HG03066 (cell line): Measurements from ENCODE around the gene EWSR1.
"Not testable (repeated sequence)": the region's sequence is repeated elsewhere in the genome, so short reads cannot be mapped to it uniquely, and the experiment has no call there.

Source experiments
- ATAC-seq: cut with Tn5 transposase; IDR thresholded peaks from one replicate; pipeline ENCODE4 v1.9.1; 2021; ENCODE audit warnings: low read depth; ENCODE audit not compliant: unreplicated experiment

Gene EWSR1

GRCh38 chr22:29334696-29335344, 66.8 kb downstream of the EWSR1 start:
- no peak for ATAC-seq

- no peak for ATAC-seq
These were observed 67.6 kb downstream of the EWSR1 start for GRCh38 chr22:29335656-29336055.

GRCh38 chr22:29336751-29337490, 68.9 kb downstream of the EWSR1 start:
- no peak for ATAC-seq

GRCh38 chr22:29337631-29338284, 69.7 kb downstream of the EWSR1 start:
- ATAC-seq, result no peak

GRCh38 chr22:29338398-29338797, 70.3 kb downstream of the EWSR1 start:
- ATAC-seq, result no peak

- no peak for ATAC-seq
These were observed 71.5 kb downstream of the EWSR1 start for GRCh38 chr22:29339381-29340235.

- ATAC-seq, result no peak
These were observed 72.5 kb downstream of the EWSR1 start for GRCh38 chr22:29340566-29340965.

GRCh38 chr22:29341056-29341848, 73.2 kb downstream of the EWSR1 start:
- ATAC-seq, result no peak

- ATAC-seq, result no peak
These were observed 73.7 kb downstream of the EWSR1 start for GRCh38 chr22:29341849-29342127.

GRCh38 chr22:29342177-29342576, 74.1 kb downstream of the EWSR1 start:
- ATAC-seq, result no peak

GRCh38 chr22:29342577-29343312, 74.7 kb downstream of the EWSR1 start:
- no peak for ATAC-seq

GRCh38 chr22:29343313-29343805, 75.3 kb downstream of the EWSR1 start:
- ATAC-seq, result no peak

GRCh38 chr22:29344137-29344536, 76.1 kb downstream of the EWSR1 start:
- ATAC-seq, result no peak

- not testable (repeated sequence) for ATAC-seq
These were observed 76.8 kb downstream of the EWSR1 start for GRCh38 chr22:29344889-29345288.

- ATAC-seq, result no peak
These were observed 77.9 kb downstream of the EWSR1 start for GRCh38 chr22:29345932-29346331.

GRCh38 chr22:29346659-29347058, 78.6 kb downstream of the EWSR1 start:
- ATAC-seq, result no peak

- ATAC-seq, result no peak
These were observed 80.0 kb downstream of the EWSR1 start for GRCh38 chr22:29348041-29348440.

GRCh38 chr22:29348956-29349355, 80.9 kb downstream of the EWSR1 start:
- no peak for ATAC-seq
